ENCODE measurements around the gene KCNK3. TPM values are rescaled to one million over a fixed set of nuclear protein-coding genes. Genes with fewer than 3 reads are reported as not detected.
A peak's percentile ranks its signal among the peaks of the same experiment; 100 is the strongest.
"Not testable (repeated sequence)": the region's sequence is repeated elsewhere in the genome, so short reads cannot be mapped to it uniquely, and the experiment has no call there.

The KCNK3 gene
- total RNA-seq, 1 experiment from 2014 or later = 0.09 TPM

- no peak overlapping the region for H4K8ac ChIP-seq (replicated peaks; ENCODE audit: insufficient read length, low read depth, low read length)
- H3T11ph ChIP-seq (ENCODE audit: low read length) = no peak overlapping the region
- Mint-ChIP-seq H3K4me1 (peaks cover 22% of the 10 kb centered on the region in 2 experiments), H3K9me3 (peaks cover 5 to 6% of the 10 kb centered on the region in 2 experiments), H3K4me3 (no peak overlapping the region), H3K27me3 (ENCODE audit: low read depth) (peaks cover 65% of the 10 kb centered on the region), H3K36me3 (ENCODE audit: insufficient read depth in 1 of 3, low read depth in 3 of 3) (peaks cover 4 to 6% (median 5%) of the 10 kb centered on the region in 3 experiments; a peak in 5 of 7 replicates), H3K27ac (no peak overlapping the region)
- no peaks in the 10 kb centered on the region for H3K23me2 ChIP-seq (ENCODE audit: insufficient read length, low read depth, low read length, poor library complexity, severe bottlenecking)
- no peak overlapping the region for H2BK5ac ChIP-seq (ENCODE audit: insufficient read length, low read length)
- H3K23ac ChIP-seq (ENCODE audit: insufficient read length, low read depth, low read length) = no peak overlapping the region
- no peak overlapping the region for H3K14ac ChIP-seq (ENCODE audit: insufficient read depth, low read length)
- H2AFZ ChIP-seq (ENCODE audit: low read length) = no peak overlapping the region
- H3K79me1 ChIP-seq (ENCODE audit: insufficient read depth, low read depth, low read length, poor library complexity, severe bottlenecking) = no peaks in the 10 kb centered on the region
- H3K27me3 ChIP-seq (ENCODE audit: insufficient read depth, low read length) = peaks cover 4% of the 10 kb centered on the region; the same call in 1 of the 2 replicates
- H3K9ac ChIP-seq (ENCODE audit: extremely low read depth, insufficient read length, low read length) = no peak overlapping the region
- no peak overlapping the region for H3K56ac ChIP-seq (ENCODE audit: insufficient read length, low read depth, low read length)
- H3K4me2 ChIP-seq (ENCODE audit: insufficient read depth, insufficient read length, low read length) = no peak overlapping the region
- H2BK20ac ChIP-seq (ENCODE audit: low read depth, low read length, poor library complexity, severe bottlenecking) = no peak overlapping the region
- H2AK5ac ChIP-seq (ENCODE audit: insufficient read length, low read length) = no peak overlapping the region
- TF ChIP-seq, protein P1, sequence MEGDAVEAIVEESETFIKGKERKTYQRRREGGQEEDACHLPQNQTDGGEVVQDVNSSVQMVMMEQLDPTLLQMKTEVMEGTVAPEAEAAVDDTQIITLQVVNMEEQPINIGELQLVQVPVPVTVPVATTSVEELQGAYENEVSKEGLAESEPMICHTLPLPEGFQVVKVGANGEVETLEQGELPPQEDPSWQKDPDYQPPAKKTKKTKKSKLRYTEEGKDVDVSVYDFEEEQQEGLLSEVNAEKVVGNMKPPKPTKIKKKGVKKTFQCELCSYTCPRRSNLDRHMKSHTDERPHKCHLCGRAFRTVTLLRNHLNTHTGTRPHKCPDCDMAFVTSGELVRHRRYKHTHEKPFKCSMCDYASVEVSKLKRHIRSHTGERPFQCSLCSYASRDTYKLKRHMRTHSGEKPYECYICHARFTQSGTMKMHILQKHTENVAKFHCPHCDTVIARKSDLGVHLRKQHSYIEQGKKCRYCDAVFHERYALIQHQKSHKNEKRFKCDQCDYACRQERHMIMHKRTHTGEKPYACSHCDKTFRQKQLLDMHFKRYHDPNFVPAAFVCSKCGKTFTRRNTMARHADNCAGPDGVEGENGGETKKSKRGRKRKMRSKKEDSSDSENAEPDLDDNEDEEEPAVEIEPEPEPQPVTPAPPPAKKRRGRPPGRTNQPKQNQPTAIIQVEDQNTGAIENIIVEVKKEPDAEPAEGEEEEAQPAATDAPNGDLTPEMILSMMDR (conservative IDR thresholded peaks at IDR 0.05) = no peak
- DNase-seq = no peak
- H2BK12ac ChIP-seq (ENCODE audit: insufficient read length, low read depth, low read length) = no peak overlapping the region
- H4K5ac ChIP-seq (ENCODE audit: insufficient read length, low read depth, low read length) = no peak overlapping the region
- H3K4ac ChIP-seq (ENCODE audit: low read depth, low read length) = no peak overlapping the region
- H3K18ac ChIP-seq (ENCODE audit: insufficient read length, low read depth, low read length) = no peak overlapping the region
- H2BK15ac ChIP-seq (ENCODE audit: low read depth, low read length) = no peak overlapping the region
- no peaks in the 10 kb centered on the region for H4K20me1 ChIP-seq (ENCODE audit: control insufficient read depth, insufficient read depth, insufficient read length)
- no peaks in the 10 kb centered on the region; the same call in 1 of the 2 replicates for H3K4me1 ChIP-seq (ENCODE audit: insufficient read depth, low read length)
- H4K91ac ChIP-seq (ENCODE audit: insufficient read length, low read depth, low read length) = no peak overlapping the region
- no CpG with 5 or more reads among the region's 3 CpGs for WGBS (ENCODE audit: extremely low coverage, insufficient read length, low lambda C conversion rate)
- H3K79me2 ChIP-seq (ENCODE audit: insufficient read depth, low read length) = no peaks in the 10 kb centered on the region
- H2BK120ac ChIP-seq (ENCODE audit: low read depth, low read length, poor library complexity, severe bottlenecking) = no peak overlapping the region
- no peak overlapping the region for H3K27ac ChIP-seq (ENCODE audit: insufficient read length, low read depth, low read length)
- no peaks in the 10 kb centered on the region for H3K9me3 ChIP-seq (ENCODE audit: control insufficient read depth, low read depth, low read length)
Measured at GRCh38 chr2:26746934-26747333, 54.4 kb downstream of the KCNK3 start.

DNA sequence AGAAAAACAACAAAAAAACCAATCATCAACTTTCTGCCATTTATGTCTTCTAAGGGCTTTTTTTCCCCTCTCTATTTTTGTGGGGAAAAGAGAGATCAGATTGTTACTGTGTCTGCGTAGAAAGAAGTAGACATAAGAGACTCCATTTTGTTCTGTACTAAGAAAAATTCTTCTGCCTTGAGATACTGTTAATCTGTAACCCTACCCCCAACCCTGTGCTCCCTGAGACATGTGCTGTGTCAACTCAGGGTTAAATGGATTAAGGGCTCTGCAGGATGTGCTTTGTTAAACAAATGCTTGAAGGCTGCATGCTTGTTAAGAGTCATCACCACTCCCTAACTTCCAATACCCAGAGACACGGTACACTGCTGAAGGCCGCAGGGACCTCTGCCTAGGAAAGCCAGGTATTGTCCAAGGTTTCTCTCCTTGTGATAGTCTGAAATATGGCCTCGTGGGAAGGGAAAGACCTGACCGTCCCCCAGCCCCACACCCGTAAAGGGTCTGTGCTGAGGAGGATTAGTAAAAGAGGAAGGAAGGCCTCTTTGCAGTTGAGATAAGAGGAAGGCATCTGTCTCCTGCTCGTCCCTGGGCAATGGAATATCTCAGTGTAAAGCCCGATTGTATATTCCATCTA is 57.4 kb downstream of the KCNK3 start:
- not testable (repeated sequence) for H3K9me3 ChIP-seq (ENCODE audit: control insufficient read depth, low read depth, low read length); H2AK5ac ChIP-seq (ENCODE audit: insufficient read length, low read length); H2BK15ac ChIP-seq (ENCODE audit: low read depth, low read length); H3T11ph ChIP-seq (ENCODE audit: low read length); H3K9ac ChIP-seq (ENCODE audit: extremely low read depth, insufficient read length, low read length); H2BK20ac ChIP-seq (ENCODE audit: low read depth, low read length, poor library complexity, severe bottlenecking); H4K20me1 ChIP-seq (ENCODE audit: control insufficient read depth, insufficient read depth, insufficient read length); H3K79me2 ChIP-seq (ENCODE audit: insufficient read depth, low read length); H2BK12ac ChIP-seq (ENCODE audit: insufficient read length, low read depth, low read length); H3K27me3 ChIP-seq (ENCODE audit: insufficient read depth, low read length); H4K8ac ChIP-seq (replicated peaks; ENCODE audit: insufficient read length, low read depth, low read length); H3K9me3 Mint-ChIP-seq; H3K36me3 Mint-ChIP-seq (ENCODE audit: insufficient read depth in 1 of 3, low read depth in 3 of 3); H2AFZ ChIP-seq (ENCODE audit: low read length); H3K27ac ChIP-seq (ENCODE audit: insufficient read length, low read depth, low read length); H3K18ac ChIP-seq (ENCODE audit: insufficient read length, low read depth, low read length); H3K14ac ChIP-seq (ENCODE audit: insufficient read depth, low read length); H3K4ac ChIP-seq (ENCODE audit: low read depth, low read length); H2BK5ac ChIP-seq (ENCODE audit: insufficient read length, low read length); H4K5ac ChIP-seq (ENCODE audit: insufficient read length, low read depth, low read length); H3K79me1 ChIP-seq (ENCODE audit: insufficient read depth, low read depth, low read length, poor library complexity, severe bottlenecking); H3K23ac ChIP-seq (ENCODE audit: insufficient read length, low read depth, low read length); H3K56ac ChIP-seq (ENCODE audit: insufficient read length, low read depth, low read length); H2BK120ac ChIP-seq (ENCODE audit: low read depth, low read length, poor library complexity, severe bottlenecking); H3K4me1 ChIP-seq (ENCODE audit: insufficient read depth, low read length); H3K23me2 ChIP-seq (ENCODE audit: insufficient read length, low read depth, low read length, poor library complexity, severe bottlenecking); H4K91ac ChIP-seq (ENCODE audit: insufficient read length, low read depth, low read length)
- peaks cover 35 to 43% of the 10 kb centered on the region in 2 experiments for H3K4me1 Mint-ChIP-seq
- peak overlapping the region; percentile 51 to 74 for H3K4me3 Mint-ChIP-seq
- H3K4me2 ChIP-seq (ENCODE audit: insufficient read depth, insufficient read length, low read length) = peak overlapping the region; percentile 21
- DNase-seq = peak; percentile 71
- H3K27me3 Mint-ChIP-seq (ENCODE audit: low read depth) = peaks cover 88% of the 10 kb centered on the region
- no CpG with 5 or more reads among the region's 8 CpGs for WGBS (ENCODE audit: extremely low coverage, insufficient read length, low lambda C conversion rate)
- peak overlapping the region; percentile 51 to 97 (median 93); a peak in 6 of 7 replicates for H3K27ac Mint-ChIP-seq

Measured in H9 (cell line).